Endothelial cell (in vitro differentiated cells): ENCODE measurements around the gene DCTN4. TPM values are rescaled to one million over a fixed set of nuclear protein-coding genes. Genes with fewer than 3 reads are reported as not detected.
"Not testable (repeated sequence)": the region's sequence is repeated elsewhere in the genome, so short reads cannot be mapped to it uniquely, and the experiment has no call there.

Experiments
- DNase-seq: peaks from one replicate; pipeline ENCODE4 v3.0.0; 2021; ENCODE audit warnings: low spot score
- H3K27ac Mint-ChIP-seq: one replicate; pipeline ENCODE4 v1.8.0; 2021; ENCODE audit warnings: mixed read lengths, inconsistent platforms; ENCODE audit not compliant: unreplicated experiment
- H3K27me3 Mint-ChIP-seq: one replicate; pipeline ENCODE4 v1.8.0; 2021; ENCODE audit warnings: mild to moderate bottlenecking, moderate library complexity, mixed read lengths, inconsistent platforms; ENCODE audit not compliant: unreplicated experiment
- H3K36me3 Mint-ChIP-seq: one replicate; pipeline ENCODE4 v1.8.0; 2021; ENCODE audit warnings: mild to moderate bottlenecking, low read depth, mixed read lengths, inconsistent platforms; ENCODE audit not compliant: unreplicated experiment
- H3K4me1 Mint-ChIP-seq: one replicate; pipeline ENCODE4 v1.8.0; 2021; ENCODE audit warnings: mild to moderate bottlenecking, mixed read lengths, inconsistent platforms; ENCODE audit not compliant: unreplicated experiment
- H3K4me3 Mint-ChIP-seq: one replicate; pipeline ENCODE4 v1.8.0; 2021; ENCODE audit warnings: mild to moderate bottlenecking, mixed read lengths, inconsistent platforms; ENCODE audit not compliant: unreplicated experiment
- H3K9me3 Mint-ChIP-seq: one replicate; pipeline ENCODE4 v1.8.0; 2021; ENCODE audit warnings: mixed read lengths, inconsistent platforms; ENCODE audit not compliant: unreplicated experiment
- CTCF ChIP-seq: fragments of 200-600 bp; sonication (generic); IDR thresholded peaks from one replicate; pipeline ENCODE4 v1.5.0; 2021; ENCODE audit warnings: antibody characterized with exemption; ENCODE audit not compliant: unreplicated experiment
- total RNA-seq: library from RNA; stranded (reverse); fragmentation: NEBNext Ultra II Directional; extraction: Animal tissue kit (Norgen Biotek cat#: 25700); gene quantifications from one replicate; pipeline ENCODE4 v1.2.1, GENCODE V29; 2021; ENCODE audit not compliant: unreplicated experiment

The DCTN4 gene
- total RNA-seq, 1 donor from 2014 or later, result 50.3 TPM

- peaks cover 8% of the 10 kb centered on the region for H3K4me1 Mint-ChIP-seq
- DNase-seq, result no peak
- H3K9me3 Mint-ChIP-seq, result no peaks in the 10 kb centered on the region
- H3K36me3 Mint-ChIP-seq, result peaks cover 15% of the 10 kb centered on the region
- H3K27me3 Mint-ChIP-seq, result no peaks in the 10 kb centered on the region
- H3K27ac Mint-ChIP-seq, result no peak overlapping the region
- no peak overlapping the region for H3K4me3 Mint-ChIP-seq
- no peak for TF ChIP-seq CTCF
These were observed 1.6 kb downstream of the DCTN4 start for GRCh38 chr5:150757087-150757649.

GRCh38 chr5:150753863-150754262 is 5.0 kb downstream of the DCTN4 start:
- TF ChIP-seq CTCF, result no peak
- DNase-seq, result no peak
- H3K27me3 Mint-ChIP-seq, result no peaks in the 10 kb centered on the region
- H3K4me1 Mint-ChIP-seq, result peaks cover 4% of the 10 kb centered on the region
- H3K4me3 Mint-ChIP-seq, result no peak overlapping the region
- no peak overlapping the region for H3K27ac Mint-ChIP-seq
- no peaks in the 10 kb centered on the region for H3K9me3 Mint-ChIP-seq
- H3K36me3 Mint-ChIP-seq, result peaks cover 19% of the 10 kb centered on the region

- no peaks in the 10 kb centered on the region for H3K9me3 Mint-ChIP-seq
- TF ChIP-seq CTCF, result no peak
- no peaks in the 10 kb centered on the region for H3K27me3 Mint-ChIP-seq
- peaks cover 20% of the 10 kb centered on the region for H3K36me3 Mint-ChIP-seq
- H3K27ac Mint-ChIP-seq, result no peak overlapping the region
- DNase-seq, result no peak
- H3K4me1 Mint-ChIP-seq, result peaks cover 4% of the 10 kb centered on the region
- no peak overlapping the region for H3K4me3 Mint-ChIP-seq
These were observed 5.4 kb downstream of the DCTN4 start for GRCh38 chr5:150753463-150753862.

- DNase-seq, result no peak
- no peaks in the 10 kb centered on the region for H3K4me1 Mint-ChIP-seq
- H3K9me3 Mint-ChIP-seq, result no peaks in the 10 kb centered on the region
- no peak for TF ChIP-seq CTCF
- no peaks in the 10 kb centered on the region for H3K27me3 Mint-ChIP-seq
- H3K27ac Mint-ChIP-seq, result no peak overlapping the region
- no peak overlapping the region for H3K4me3 Mint-ChIP-seq
- H3K36me3 Mint-ChIP-seq, result peaks cover 20% of the 10 kb centered on the region
These were observed 7.5 kb downstream of the DCTN4 start for GRCh38 chr5:150751096-150751891.

GRCh38 chr5:150750469-150750868 is 8.3 kb downstream of the DCTN4 start:
- H3K9me3 Mint-ChIP-seq, result no peaks in the 10 kb centered on the region
- peaks cover 18% of the 10 kb centered on the region for H3K36me3 Mint-ChIP-seq
- no peak overlapping the region for H3K4me3 Mint-ChIP-seq
- no peak for DNase-seq
- H3K4me1 Mint-ChIP-seq, result no peaks in the 10 kb centered on the region
- no peak for TF ChIP-seq CTCF
- no peak overlapping the region for H3K27ac Mint-ChIP-seq
- H3K27me3 Mint-ChIP-seq, result no peaks in the 10 kb centered on the region

GRCh38 chr5:150743142-150743488 is 15.7 kb downstream of the DCTN4 start:
- H3K27me3 Mint-ChIP-seq, DNase-seq, H3K27ac Mint-ChIP-seq, H3K4me3 Mint-ChIP-seq, H3K4me1 Mint-ChIP-seq, H3K9me3 Mint-ChIP-seq: not testable (repeated sequence)
- peaks cover 15% of the 10 kb centered on the region for H3K36me3 Mint-ChIP-seq

GRCh38 chr5:150742455-150743141 is 16.2 kb downstream of the DCTN4 start:
- not testable (repeated sequence) for H3K9me3 Mint-ChIP-seq, DNase-seq, H3K27ac Mint-ChIP-seq, H3K27me3 Mint-ChIP-seq, H3K4me1 Mint-ChIP-seq
- peak overlapping the region; percentile 20 for H3K4me3 Mint-ChIP-seq
- peaks cover 17% of the 10 kb centered on the region for H3K36me3 Mint-ChIP-seq
